ENCODE measurements around the gene ATP11A.
"Not testable (repeated sequence)": the region's sequence is repeated elsewhere in the genome, so short reads cannot be mapped to it uniquely, and the experiment has no call there.

ATP11A gene

DNA sequence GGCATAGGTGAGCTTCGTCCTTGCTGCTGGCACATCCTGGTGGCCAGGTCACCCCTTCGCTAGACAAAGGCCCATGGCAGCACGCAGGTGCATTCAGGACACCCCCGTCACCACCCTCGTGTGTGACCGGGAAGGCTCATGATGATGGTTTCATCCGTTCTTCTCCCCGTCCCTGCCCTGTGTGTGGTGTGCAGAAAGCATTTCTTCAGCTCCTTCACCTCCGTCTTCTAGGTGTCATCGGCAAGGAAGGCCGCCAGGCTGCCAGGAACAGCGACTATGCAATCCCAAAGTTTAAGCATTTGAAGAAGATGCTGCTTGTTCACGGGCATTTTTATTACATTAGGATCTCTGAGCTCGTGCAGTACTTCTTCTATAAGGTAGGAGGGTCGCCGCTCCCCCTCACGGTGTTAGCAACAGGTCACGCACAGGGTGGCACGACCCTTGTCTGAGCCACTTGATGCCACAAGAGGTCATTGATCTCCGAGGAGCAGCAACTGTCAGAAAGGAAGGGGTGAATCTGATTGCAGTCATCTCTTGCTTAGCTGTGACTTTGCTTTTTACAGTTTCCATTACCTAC, 168.2 kb downstream of the ATP11A start:
- DNase-seq (ENCODE audit: low read depth in 2 of 2) = no peak

GRCh38 chr13:112859128-112859816, 169.4 kb downstream of the ATP11A start:
- no peak for DNase-seq (ENCODE audit: low read depth in 2 of 2)

DNA sequence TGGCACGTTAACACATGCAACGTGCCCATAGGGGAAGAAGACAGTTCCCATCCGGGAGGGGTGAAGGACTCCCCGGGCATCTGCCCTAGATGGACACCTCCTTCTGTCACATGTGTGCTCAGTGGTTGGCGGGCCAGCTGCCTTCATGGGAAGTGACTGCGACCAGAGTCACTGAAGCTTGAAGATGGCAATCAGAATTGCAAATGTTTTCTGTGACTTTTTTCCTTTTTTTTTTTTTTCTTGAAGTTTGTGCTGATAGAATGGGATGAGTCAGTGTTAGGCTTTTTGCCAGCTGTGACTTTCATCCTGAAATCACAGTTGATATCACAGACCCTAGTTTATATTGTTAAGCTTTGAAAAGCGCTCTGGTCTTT, 170.0 kb downstream of the ATP11A start:
- DNase-seq (ENCODE audit: low read depth in 2 of 2) = no peak

- DNase-seq (ENCODE audit: low read depth in 2 of 2) = no peak
Observed at GRCh38 chr13:112861876-112862615, 172.2 kb downstream of the ATP11A start.

DNA sequence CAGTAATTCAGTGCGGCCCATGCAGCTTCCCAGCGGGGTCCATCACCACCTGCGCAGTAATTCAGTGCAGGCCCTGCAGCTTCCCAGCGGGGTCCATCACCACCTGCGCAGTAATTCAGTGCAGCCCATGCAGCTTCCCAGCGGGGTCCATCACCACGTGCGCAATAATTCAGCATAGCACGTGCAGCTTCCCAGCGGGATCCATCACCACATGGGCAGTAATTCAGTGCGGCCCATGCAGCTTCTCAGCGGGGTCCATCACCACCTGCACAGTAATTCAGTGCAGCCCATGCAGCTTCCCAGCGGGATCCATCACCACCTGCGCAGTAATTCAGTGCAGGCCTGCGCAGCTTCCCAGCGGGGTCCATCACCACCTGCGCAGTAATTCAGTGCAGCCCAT, 173.5 kb downstream of the ATP11A start:
- not testable (repeated sequence) for DNase-seq (ENCODE audit: low read depth in 2 of 2)

DNA sequence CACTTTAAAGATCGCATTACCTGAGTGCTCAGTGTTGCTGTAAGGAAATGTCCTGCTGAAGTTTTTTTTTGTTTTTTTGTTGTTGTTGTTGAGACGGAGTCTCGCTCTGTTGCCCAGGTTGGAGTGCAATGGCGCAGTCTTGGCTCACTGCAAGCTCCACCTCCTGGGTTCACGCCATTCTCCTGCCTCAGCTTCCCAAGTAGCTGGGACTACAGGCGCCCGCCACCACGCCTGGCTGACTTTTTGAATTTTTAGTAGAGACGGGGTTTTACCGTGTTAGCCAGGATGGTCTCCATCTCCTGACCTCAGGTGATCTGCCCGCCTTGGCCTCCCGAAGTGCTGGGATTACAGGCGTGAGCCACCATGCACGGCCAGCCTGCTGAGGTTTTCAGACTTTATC, 175.6 kb downstream of the ATP11A start:
- DNase-seq (ENCODE audit: low read depth in 2 of 2) = not testable (repeated sequence)

DNA sequence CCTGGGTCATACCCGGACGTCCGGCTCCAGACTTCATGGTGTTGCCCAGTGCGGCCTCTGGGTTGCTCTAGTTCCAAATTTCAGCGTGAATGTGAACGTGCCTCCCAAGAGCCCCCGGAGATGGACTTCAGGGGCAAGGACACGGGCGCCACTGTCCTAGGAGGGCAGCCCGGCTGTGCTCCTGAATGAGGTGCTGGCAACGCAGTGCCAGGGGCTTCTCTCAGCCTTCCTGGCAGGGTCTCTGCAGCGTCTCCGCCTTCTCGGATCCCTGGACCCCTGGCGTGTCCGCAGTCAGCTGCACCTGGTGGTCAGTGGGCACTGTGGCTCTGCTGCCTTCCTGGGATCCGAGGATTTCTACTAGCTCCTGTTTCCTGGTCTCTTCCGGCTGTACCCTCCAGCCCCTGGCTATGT, 177.5 kb downstream of the ATP11A start:
- DNase-seq (ENCODE audit: low read depth in 2 of 2) = no peak

DNA sequence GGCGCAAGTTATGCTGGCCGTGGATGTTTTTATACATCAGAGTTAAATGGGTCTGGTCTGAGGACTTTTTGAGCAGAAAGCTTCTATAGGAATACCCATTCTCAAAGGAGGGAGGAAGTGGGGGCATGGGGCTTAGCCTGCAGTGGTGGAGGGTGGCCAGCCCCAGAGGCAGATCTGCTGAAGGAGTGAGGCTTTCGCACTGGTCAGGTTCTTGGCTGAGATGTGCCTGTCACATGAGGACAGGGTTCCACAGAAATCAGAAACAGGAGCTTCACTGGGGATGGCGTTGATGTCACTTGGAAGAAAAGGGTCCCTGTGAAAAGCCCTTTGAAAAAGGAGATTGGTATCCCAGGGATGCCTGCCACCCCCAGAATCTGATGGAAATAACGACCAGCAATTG, 178.5 kb downstream of the ATP11A start:
- DNase-seq (ENCODE audit: low read depth in 2 of 2) = no peak

DNA sequence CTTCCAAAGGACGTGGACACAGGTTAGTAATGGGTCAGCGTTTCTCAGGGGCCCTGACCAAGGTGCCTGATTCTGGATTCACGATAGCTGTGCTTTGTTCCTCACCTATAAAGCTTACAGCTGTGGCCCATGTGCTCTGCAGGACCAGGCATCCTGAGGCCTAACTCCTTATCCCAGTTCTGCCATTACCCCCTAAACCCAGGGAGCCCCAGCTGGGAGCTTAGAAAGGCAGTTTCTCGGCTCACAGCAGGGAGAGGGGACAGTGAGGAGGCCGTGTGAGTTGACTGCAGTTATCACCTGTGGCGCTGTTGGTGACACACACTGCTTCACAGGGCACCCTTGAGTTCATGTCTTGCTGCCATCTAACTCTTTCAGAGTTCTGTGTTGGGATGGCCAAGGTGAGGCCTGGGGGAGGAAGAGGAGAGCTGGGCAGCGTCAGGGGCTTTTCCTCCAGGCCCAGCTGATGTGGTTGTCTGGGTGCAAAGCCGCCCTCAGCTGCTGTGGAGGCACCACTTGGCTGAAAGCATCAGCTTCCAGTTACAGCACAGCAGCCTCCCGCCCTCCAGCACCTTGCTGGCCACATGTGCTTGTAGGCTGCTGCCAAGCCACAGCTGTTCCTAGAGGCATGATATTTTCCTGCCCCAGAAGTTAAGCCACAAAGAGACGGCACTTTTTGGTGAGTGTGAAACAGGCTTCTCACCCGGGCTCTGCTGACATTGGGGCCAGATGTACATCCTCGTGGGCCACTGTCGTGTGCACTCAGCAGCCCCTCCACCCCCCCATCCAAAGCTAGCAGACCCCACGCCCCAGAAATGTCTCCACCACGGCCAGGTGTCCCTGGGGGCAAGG, 179.6 kb downstream of the ATP11A start:
- DNase-seq (ENCODE audit: low read depth in 2 of 2) = no peak

DNA sequence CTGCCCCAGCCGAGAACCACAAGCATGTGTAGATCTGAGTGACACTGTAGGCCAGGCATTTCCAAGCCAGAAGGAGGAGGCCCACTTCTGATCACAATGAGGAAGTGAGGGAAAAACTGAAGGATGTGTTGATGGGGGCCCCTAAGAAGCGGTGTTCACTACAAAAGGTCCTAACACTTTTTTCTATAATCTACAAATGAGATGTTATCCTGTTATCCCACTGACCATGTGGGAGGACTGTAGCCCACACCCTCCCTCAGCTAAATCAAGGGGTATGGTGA, 180.2 kb downstream of the ATP11A start:
- no peak for DNase-seq (ENCODE audit: low read depth in 2 of 2)

DNA sequence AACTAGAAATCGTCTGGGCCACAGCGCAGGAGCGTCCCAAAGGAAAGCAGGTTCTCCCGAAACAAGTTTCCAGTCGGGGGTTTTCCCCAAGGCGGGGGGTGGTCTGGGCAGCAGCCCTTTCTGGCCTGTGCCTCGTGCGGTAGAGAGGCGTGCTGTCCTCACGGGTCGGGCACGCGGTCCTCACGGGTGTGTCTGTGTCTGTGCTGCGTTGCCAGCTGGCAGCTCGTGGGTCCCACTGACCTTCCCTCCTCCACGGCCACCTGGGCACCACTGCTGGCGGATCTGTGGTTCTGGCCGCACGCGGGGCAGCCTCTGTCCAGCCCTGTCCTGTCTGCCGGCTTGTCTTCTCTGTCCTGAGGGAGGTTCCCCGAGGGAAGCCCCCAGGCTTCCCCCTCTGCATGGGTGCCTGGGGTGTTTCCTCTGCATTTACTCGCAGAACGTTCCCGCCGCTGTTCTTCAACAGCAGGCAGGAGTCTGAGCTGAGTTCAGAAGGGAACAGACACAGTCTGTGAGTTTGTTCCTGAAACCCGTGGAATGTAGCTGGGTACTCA, 181.0 kb downstream of the ATP11A start:
- DNase-seq (ENCODE audit: low read depth in 2 of 2) = no peak

DNA sequence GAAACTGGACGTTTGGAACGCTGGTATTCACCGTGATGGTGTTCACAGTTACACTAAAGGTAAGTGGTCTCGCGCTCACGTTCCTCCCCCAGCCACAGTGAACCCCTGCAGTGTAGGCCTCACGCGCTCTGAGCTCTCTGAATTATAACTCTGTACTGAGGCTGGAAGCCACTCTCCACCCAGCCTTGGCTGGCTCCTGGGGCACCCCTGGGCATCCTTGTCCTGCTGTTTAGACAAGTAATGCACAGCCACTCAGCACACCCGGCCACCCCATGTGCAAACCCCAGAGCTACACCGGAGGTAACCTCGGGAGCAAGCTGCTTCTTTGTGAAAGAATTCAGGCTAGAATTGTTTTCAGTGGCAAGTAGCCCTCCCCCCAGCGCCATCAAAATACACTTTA, 181.9 kb downstream of the ATP11A start:
- DNase-seq (ENCODE audit: low read depth in 2 of 2) = no peak

DNA sequence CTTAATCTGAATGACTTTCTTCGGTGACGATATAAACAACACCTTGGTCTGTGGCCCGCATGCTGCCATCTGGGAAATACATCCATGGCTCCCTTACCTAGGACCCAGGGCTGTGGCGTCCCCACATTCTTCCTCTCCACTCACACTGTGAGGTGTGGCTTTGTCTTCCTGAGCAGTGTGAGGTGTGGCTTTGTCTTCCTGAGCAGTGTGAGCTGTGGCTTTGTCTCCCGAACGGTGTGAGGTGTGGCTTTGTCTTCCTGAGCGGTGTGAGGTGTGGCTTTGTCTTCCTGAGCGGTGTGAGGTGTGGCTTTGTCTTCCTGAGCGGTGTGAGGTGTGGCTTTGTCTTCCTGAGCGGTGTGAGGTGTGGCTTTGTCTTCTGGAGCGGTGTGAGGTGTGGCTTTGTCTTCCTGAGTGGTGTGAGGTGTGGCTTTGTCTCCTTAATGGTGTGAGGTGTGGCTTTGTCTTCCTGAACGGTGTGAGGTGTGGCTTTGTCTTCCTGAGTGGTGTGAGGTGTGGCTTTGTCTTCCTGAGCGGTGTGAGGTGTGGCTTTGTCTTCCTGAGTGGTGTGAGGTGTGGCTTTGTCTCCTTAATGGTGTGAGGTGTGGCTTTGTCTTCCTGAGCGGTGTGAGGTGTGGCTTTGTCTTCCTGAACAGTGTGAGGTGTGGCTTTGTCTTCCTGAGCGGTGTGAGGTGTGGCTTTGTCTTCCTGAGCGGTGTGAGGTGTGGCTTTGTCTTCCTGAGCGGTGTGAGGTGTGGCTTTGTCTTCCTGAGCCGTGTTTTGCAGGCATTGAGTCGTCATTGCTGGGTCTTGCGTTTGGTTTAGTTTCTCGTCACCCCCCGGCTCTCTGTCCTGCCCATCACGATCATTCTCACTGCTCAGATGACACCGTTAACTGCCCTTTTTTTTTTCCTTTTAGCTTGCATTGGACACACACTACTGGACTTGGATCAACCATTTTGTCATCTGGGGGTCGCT, 183.1 kb downstream of the ATP11A start:
- DNase-seq (ENCODE audit: low read depth in 2 of 2) = peak in 1 of 2 donors; percentile 7

- DNase-seq (ENCODE audit: low read depth in 2 of 2) = peak; percentile 19 to 52
Observed at GRCh38 chr13:112873851-112874750, 184.3 kb downstream of the ATP11A start.

- DNase-seq (ENCODE audit: low read depth in 2 of 2) = no peak
Observed at GRCh38 chr13:112874751-112875300, 185.0 kb downstream of the ATP11A start.

- DNase-seq (ENCODE audit: low read depth in 2 of 2) = no peak
Observed at GRCh38 chr13:112875627-112876026, 185.8 kb downstream of the ATP11A start.

- DNase-seq (ENCODE audit: low read depth in 2 of 2) = no peak
Observed at GRCh38 chr13:112876305-112877000, 186.6 kb downstream of the ATP11A start.

DNA sequence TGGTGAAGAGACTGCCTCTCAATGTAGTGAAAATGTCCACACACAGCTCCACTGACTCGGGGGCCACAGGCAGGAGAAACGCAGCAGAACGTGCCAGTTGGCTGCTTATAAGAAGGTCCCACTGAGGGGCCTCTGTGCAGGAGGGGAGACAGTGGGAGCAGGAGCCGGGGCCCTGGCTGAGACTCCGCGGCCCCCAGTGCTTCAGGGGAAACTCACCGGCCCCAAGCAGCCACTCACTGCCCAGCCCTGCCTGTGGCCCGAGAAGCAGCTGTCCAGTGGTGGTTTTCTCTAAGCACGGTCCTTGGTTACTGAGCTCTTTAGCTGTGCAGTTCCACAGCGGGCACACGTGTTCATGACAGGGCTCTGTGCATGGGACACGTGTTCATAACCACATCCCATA, 187.2 kb downstream of the ATP11A start:
- no peak for DNase-seq (ENCODE audit: low read depth in 2 of 2)

DNA sequence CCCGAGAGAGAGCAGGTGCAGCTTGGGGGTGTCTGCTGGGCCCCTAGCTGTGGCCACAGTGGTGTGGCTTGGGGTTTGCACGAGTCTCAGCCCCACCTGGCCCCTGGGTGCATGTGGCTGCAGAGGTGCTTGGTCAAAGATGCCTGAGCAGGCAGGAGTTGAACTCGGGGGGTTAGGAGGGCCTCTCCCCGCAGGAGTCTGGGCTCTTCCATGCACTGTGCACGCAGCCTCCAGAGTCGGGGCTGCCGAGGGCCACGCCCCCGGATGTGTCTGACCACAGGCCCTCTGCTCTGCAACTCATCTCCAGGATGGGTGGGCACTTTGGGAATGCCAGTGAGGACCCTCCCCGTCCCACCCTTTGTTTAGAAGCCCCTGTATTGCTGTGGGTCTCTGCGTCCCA, 187.7 kb downstream of the ATP11A start:
- no peak for DNase-seq (ENCODE audit: low read depth in 2 of 2)
